ENCODE results near the gene B3GAT1.
"Not testable (repeated sequence)": the region's sequence is repeated elsewhere in the genome, so short reads cannot be mapped to it uniquely, and the experiment has no call there.

The B3GAT1 gene

GRCh38 chr11:134358165-134358855, 53.7 kb downstream of the B3GAT1 start:
- DNase-seq, result no peak

GRCh38 chr11:134357545-134357839, 54.5 kb downstream of the B3GAT1 start:
- no peak for DNase-seq

DNA sequence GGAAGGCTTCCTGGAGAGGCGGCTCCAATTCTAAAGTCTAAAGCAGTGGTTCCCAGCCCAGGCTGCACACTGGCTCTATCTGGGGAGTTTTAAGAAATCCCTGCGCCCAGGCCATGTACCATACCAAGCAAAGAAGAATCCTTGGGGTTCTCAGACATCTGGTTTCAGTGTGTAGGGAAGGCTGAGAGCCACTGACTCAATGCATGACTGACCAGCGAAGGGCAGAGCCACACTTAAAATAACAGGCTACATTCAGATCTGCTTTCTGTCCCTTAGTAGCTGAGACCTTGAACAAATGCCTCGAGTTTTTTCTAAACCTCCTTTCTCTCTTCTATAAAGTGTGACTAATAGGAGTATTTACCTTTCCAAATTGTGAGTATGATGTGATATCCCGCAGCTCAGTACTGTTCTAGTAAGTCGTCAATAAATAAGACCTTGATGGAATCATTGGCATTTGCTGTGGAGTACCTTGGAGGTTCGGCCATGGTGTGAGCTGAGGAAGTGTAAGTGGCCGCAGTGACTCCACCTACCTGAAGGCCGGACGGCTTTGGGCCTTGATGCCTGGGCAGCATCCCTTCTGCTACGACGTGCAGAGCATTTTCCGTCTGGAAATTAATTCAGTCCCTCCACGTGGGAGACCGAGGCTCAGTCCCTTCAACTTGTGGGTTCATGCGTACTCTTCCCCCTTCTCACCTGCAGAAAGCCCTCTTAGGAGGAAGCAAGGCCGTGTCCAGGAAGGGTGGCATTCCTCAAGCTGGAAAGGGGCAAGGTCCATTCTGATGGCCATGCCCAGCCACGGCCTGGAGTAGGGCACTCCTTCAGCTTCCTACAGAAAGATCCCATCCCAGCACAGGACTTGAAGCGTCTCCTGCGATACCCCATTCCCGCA, 55.1 kb downstream of the B3GAT1 start:
- DNase-seq, result no peak

DNA sequence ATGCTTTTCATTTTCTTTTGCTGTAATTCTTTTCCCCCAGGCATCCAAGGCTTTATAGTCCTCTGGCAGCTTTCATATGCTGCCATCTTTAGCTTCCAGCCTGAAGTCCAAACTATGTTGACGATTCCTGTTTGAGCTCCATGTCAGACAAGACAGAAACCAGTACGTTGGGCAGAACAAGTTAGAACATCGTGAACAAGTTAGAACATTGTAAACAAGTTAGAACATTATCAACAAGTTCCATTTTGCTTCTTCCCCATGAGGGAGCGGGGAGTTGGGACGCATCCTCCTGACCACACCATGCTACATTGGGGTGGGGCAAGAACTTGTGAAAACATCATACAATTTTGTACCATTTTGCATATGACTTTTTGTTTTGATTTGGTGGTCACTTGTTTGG, 56.4 kb downstream of the B3GAT1 start:
- DNase-seq, result no peak

DNA sequence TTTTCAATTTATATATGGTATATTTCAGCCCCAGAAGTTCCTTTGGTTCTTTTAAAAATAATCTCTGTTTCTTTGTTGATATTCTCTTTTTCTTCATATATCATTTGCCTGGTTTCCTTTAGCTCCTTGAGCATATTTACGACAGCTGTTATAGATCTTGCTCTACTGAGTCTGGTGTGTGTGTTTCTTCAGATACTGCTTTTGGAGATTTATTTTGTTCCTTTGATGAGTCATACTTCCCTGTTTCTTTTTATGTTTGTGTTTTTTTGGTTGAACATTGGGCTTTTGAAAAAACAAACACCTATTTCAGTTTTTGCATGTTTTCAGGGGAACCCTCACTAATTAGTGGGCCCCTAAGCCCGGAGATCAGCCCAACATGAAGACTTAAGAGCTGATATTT, 56.9 kb downstream of the B3GAT1 start:
- no peak for DNase-seq

GRCh38 chr11:134352111-134352510, 59.9 kb downstream of the B3GAT1 start:
- DNase-seq, result no peak

DNA sequence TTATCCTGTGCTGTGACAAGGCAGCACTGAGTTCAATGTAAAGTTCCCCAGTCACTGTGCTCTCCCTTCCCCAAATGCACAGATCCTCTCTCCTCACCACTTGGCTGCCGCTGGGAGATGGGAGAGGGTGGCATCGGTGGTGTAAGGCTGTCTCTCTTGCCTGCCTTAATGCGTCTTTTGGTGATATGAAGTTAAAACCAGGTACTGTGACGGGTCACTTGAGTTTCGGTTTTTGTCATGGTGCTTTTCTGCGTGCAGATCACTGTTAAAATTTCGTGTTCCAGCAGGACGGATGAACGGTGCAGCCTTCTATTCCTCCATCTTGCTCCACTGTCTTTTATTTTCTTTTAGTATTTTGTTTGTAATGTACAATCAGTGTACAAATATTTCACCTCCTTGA, 61.7 kb downstream of the B3GAT1 start:
- DNase-seq, result no peak

- no peak for DNase-seq
Observed at GRCh38 chr11:134349802-134350355, 62.2 kb downstream of the B3GAT1 start.

DNA sequence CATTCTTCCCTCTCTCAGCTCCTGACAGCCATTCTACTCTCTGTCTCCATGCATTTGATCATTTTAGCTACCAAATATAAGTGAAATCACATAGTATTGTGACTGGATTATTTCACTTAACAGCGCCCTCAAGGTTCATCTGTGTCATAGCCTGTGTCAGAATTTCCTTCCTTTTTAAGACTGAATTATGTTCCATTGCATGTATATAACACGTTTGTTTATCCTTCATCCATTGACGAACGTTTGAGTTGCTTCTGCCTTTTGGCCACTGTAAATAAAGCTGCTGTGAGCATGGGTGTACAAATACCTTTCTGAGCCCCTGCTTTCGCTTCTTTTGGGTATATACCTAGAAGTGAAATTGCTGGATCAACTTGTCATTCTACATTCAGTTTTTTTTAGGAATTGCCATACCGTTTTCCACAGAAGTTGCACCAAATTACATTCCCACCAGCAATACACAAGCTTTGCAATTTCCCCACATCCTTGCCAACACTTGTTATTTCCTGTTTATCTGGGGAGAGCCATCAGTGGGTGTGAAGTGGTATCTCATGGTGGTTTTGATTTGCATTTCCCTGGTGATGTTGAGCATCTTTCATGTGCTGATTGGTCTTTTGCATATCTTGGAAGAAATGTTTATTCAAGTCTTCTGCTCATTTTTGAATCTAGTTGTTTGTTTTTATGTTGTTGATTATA, 62.8 kb downstream of the B3GAT1 start:
- DNase-seq, result no peak

- no peak for DNase-seq
Observed at GRCh38 chr11:134347441-134347840, 64.6 kb downstream of the B3GAT1 start.

- DNase-seq, result no peak
Observed at GRCh38 chr11:134346976-134347350, 65.1 kb downstream of the B3GAT1 start.

- no peak for DNase-seq
Observed at GRCh38 chr11:134346101-134346975, 65.7 kb downstream of the B3GAT1 start.

GRCh38 chr11:134345237-134345550, 66.8 kb downstream of the B3GAT1 start:
- no peak for DNase-seq

- DNase-seq, result not testable (repeated sequence)
Observed at GRCh38 chr11:134344497-134345236, 67.4 kb downstream of the B3GAT1 start.

DNA sequence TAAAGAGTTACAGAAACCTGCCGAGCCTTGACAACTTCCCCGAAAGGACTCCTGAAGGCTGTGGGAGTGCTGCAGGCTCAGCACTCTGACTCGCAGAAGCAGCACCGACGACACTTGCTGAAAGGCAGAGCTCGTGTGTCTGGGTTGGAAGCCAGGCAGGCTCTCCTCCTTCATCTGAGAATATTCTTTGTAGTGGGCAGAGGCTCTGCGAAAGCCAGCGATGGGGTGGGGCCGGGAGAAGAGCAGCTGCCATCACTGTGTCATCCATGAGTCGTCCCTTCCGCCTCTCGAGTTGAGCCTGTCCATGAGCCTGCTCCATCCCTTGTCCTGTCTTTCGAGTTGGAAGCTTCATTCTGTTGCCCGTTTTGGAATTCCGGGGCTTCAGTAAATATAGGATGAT, 68.4 kb downstream of the B3GAT1 start:
- no peak for DNase-seq

- DNase-seq, result no peak
Observed at GRCh38 chr11:134342572-134343340, 69.3 kb downstream of the B3GAT1 start.

GRCh38 chr11:134341805-134342571, 70.1 kb downstream of the B3GAT1 start:
- DNase-seq, result no peak

- DNase-seq, result no peak
Observed at GRCh38 chr11:134340354-134340964, 71.6 kb downstream of the B3GAT1 start.

Data from amygdala (tissue), 56 donors.